Activated naive CD4-positive, alpha-beta T cell treated with anti-CD3 and anti-CD28 coated beads, Interleukin-2, amount 50 U/mL, for 24 hours (primary cell): ENCODE results near the gene CDCP1.
"Not testable (repeated sequence)": the region's sequence is repeated elsewhere in the genome, so short reads cannot be mapped to it uniquely, and the experiment has no call there.

Experiments used
- H3K27ac Mint-ChIP-seq: one replicate; pipeline ENCODE4 v1.8.0; 2021; ENCODE audit warnings: mild to moderate bottlenecking, mixed read lengths
- H3K27me3 Mint-ChIP-seq: one replicate; pipeline ENCODE4 v1.8.0; 2021; ENCODE audit warnings: mixed read lengths
- H3K36me3 Mint-ChIP-seq: one replicate; pipeline ENCODE4 v1.8.0; 2021; ENCODE audit warnings: mixed read lengths
- H3K4me1 Mint-ChIP-seq: one replicate; pipeline ENCODE4 v1.8.0; 2021; ENCODE audit warnings: mixed read lengths
- H3K4me3 Mint-ChIP-seq: one replicate; pipeline ENCODE4 v1.8.0; 2021; ENCODE audit warnings: mild to moderate bottlenecking, mixed read lengths
- H3K9me3 Mint-ChIP-seq: one replicate; pipeline ENCODE4 v1.8.0; 2021; ENCODE audit warnings: mixed read lengths

The CDCP1 gene

DNA sequence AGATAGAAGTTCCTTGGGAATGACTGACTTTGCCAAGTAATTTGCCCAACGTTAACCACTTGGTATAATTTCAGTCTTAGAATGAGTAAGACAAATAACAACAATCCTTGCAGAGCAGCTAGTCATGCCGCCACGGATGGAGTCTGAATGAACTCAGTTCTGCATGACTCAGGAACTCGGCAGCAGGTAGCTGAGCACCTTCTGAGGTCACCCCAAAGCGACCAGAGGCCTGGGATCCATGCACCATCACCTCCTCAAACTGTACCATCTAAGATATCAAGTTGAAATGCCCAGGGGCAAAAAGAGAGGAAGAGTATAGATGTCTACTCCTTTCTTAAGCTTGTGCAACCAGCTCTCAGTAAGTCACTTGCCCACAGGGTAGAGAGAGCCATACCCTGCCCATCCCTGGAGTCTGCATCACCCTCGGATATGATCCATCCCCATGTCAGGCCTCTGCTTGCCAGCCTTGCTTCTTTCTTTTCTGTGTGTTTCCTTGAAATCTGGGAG is 8.5 kb upstream of the CDCP1 start:
- Mint-ChIP-seq H3K4me1 (no peaks in the 10 kb centered on the region), H3K27me3 (no peaks in the 10 kb centered on the region), H3K27ac (no peak overlapping the region), H3K4me3 (no peak overlapping the region), H3K36me3 (peaks cover 4% of the 10 kb centered on the region), H3K9me3 (no peaks in the 10 kb centered on the region)

DNA sequence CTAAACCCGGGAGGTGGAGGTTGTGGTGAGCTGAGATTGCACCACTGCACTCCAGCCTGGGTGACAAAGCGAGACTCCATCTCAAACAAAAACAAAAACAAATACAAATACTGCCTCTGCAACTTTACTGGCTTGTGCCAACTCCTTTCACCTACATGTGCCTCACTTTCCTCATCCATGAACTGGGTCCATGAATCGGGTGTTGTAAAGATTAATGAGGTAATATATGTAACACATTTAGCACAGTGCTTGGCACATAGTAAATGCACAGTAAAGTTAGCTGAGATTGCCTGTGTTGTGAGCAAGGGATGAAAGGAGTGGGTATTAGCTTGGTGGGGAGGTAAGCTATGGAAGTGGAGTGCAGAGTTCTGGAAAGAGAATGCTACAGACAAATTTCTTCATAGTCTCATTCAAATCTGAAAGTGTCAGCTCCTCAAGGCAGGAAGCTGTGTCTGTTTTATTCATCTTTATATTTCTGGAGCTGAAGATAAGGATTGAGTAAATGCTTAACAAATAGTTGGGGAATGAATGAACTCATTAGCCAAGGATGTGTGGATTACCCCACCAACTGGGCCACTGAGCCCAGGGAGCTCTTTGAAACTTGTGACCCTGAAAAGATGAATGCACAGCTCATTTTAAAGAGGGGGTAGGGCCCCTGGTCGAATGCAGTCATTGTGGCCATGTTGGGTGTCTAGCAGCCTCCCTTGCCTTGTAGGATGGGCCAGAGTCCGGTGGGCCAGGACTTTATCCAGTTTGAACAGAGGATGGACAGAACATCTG is 7.7 kb upstream of the CDCP1 start:
- Mint-ChIP-seq H3K4me1 (no peaks in the 10 kb centered on the region), H3K27ac (no peak overlapping the region), H3K27me3 (no peaks in the 10 kb centered on the region), H3K36me3 (peaks cover 4% of the 10 kb centered on the region), H3K9me3 (no peaks in the 10 kb centered on the region), H3K4me3 (no peak overlapping the region)

DNA sequence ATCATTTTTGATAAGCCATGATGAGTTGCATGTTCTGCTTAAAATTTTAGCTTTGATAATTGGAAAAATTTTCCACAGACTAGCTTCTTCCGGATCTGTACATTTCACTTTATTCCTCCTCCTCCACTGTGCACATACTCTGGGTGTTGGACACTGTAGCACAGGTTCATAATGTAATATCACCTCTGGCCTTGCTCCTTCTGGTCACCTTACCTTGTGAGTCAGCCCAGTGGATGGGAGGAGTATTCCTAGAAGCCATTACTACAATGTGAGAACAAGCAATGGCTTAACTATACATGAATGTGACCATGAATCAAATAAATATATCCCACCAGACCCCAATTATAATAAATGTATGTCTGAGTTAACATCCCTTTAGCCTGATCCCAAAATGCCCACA is 6.1 kb upstream of the CDCP1 start:
- no peak overlapping the region for H3K27ac Mint-ChIP-seq
- peaks cover 6% of the 10 kb centered on the region for H3K27me3 Mint-ChIP-seq
- no peaks in the 10 kb centered on the region for H3K9me3 Mint-ChIP-seq
- peaks cover 6% of the 10 kb centered on the region for H3K36me3 Mint-ChIP-seq
- H3K4me3 Mint-ChIP-seq = no peak overlapping the region
- H3K4me1 Mint-ChIP-seq = no peaks in the 10 kb centered on the region

DNA sequence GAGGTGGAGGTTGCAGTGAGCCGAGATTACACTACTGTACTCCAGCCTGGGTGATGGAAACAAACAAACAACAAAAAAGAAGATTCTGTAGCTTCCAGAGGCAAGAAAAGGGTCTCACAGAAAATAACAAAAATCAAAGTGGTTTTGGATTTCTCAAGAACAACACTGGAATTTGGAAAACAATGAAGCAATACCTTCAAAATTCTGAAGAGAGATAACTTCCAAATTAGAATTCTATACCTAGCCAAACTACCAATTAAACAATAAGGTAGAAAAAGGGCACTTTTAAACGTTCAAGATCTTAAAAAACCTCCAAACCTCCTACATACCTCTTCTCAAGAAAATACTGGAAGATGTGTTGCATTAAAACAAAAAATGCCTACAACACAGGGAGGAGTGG is 4.9 kb upstream of the CDCP1 start:
- H3K27ac Mint-ChIP-seq = no peak overlapping the region
- no peaks in the 10 kb centered on the region for H3K9me3 Mint-ChIP-seq

GRCh38 chr3:45148921-45149320 is 2.7 kb upstream of the CDCP1 start:
- H3K36me3 Mint-ChIP-seq = peaks cover 6% of the 10 kb centered on the region
- H3K9me3 Mint-ChIP-seq = no peaks in the 10 kb centered on the region
- H3K4me1 Mint-ChIP-seq = peaks cover 10% of the 10 kb centered on the region
- peaks cover 26% of the 10 kb centered on the region for H3K27me3 Mint-ChIP-seq
- no peak overlapping the region for H3K4me3 Mint-ChIP-seq
- H3K27ac Mint-ChIP-seq = no peak overlapping the region

More for the DNA sequence above, 4.9 kb upstream of the CDCP1 start:
- peaks cover 5% of the 10 kb centered on the region for H3K4me1 Mint-ChIP-seq
- H3K4me3 Mint-ChIP-seq = no peak overlapping the region
- peaks cover 14% of the 10 kb centered on the region for H3K27me3 Mint-ChIP-seq
- peaks cover 6% of the 10 kb centered on the region for H3K36me3 Mint-ChIP-seq

DNA sequence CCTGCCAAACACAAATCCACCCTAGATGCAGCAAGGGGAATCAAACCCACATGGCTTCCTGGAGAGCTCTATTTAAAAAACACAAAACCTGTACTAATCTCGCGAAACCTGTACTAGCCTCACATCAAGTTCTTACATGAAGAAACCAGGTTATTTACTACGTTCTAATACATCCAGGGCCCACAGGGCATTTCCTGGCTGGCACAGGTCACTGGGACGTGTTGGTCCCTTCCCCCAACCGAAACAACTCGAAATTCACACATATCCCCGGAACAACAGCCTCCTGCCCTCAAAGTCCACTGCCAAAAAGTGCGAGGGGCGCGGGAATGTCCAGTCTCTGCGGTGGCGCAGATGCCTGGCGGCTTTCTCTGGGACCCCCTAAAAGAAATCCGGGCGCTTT is 955 bp downstream of the CDCP1 start:
- Mint-ChIP-seq H3K36me3 (peaks cover 7% of the 10 kb centered on the region), H3K9me3 (no peaks in the 10 kb centered on the region), H3K4me1 (peaks cover 10% of the 10 kb centered on the region), H3K27ac (no peak overlapping the region), H3K27me3 (peaks cover 42% of the 10 kb centered on the region), H3K4me3 (peak overlapping the region; percentile 47)

GRCh38 chr3:45143673-45144671 is 2.2 kb downstream of the CDCP1 start:
- Mint-ChIP-seq H3K9me3 (no peaks in the 10 kb centered on the region), H3K36me3 (peaks cover 4% of the 10 kb centered on the region), H3K4me1 (peaks cover 10% of the 10 kb centered on the region), H3K4me3 (no peak overlapping the region), H3K27ac (no peak overlapping the region), H3K27me3 (peaks cover 42% of the 10 kb centered on the region)

DNA sequence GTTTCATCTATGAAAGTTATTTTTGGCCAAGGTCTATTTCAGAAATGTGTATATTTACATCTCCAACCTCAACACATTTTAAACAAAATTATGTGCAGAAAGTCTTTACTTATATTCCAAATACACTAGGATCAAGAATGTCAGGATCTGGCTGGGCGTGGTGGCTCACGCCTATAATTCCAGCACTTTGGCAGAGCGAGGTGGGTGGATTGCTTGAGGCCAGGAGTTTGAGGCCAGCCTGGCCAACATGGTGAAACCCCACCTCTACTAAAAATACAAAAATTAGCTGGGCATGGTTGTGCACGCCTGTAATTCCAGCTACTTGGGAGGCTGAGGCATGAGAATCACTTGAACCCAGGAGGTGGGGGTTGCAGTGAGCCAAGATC is 5.4 kb downstream of the CDCP1 start:
- H3K36me3 Mint-ChIP-seq, H3K9me3 Mint-ChIP-seq, H3K27ac Mint-ChIP-seq, H3K4me3 Mint-ChIP-seq: not testable (repeated sequence)
- Mint-ChIP-seq H3K27me3 (peaks cover 28% of the 10 kb centered on the region), H3K4me1 (peaks cover 12% of the 10 kb centered on the region)

DNA sequence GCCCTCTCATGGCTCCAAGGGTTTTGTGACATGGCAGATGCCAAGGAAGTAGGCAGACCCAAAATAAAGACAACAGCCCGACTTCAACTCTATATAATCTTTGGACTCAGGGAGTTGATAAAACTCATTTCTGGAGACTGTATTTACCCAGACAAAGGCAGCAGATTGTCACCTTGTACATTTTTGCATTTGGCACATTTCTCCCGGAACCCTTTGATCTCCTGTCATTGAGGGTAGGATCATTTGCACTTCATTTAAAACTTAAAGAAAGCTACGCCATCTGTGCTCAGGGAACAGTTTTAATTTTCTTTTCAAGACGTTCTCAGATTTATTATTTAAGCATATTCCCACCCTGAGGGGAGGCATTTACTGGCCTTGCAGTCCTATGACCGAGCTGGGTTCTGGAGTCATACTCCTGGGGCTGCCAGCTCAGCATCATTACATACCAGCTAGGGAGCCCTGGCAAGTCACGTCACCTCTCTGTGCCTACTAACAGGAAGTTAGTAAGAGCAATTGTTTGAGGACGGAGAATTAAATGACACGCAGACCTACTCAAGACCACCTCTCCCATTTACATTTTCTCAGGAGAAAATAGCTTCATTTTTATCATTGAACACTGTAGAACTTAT is 5.9 kb downstream of the CDCP1 start:
- no peak overlapping the region for H3K27ac Mint-ChIP-seq
- H3K4me1 Mint-ChIP-seq = peaks cover 14% of the 10 kb centered on the region

GRCh38 chr3:45139372-45140140 is 6.6 kb downstream of the CDCP1 start:
- peaks cover 2% of the 10 kb centered on the region for H3K36me3 Mint-ChIP-seq
- H3K4me1 Mint-ChIP-seq = peaks cover 9% of the 10 kb centered on the region
- H3K27ac Mint-ChIP-seq = no peak overlapping the region
- no peak overlapping the region for H3K4me3 Mint-ChIP-seq
- peaks cover 21% of the 10 kb centered on the region for H3K27me3 Mint-ChIP-seq
- no peaks in the 10 kb centered on the region for H3K9me3 Mint-ChIP-seq

More for the DNA sequence above, 5.9 kb downstream of the CDCP1 start:
- Mint-ChIP-seq H3K27me3 (peaks cover 25% of the 10 kb centered on the region), H3K9me3 (no peaks in the 10 kb centered on the region), H3K4me3 (no peak overlapping the region), H3K36me3 (peaks cover 2% of the 10 kb centered on the region)

- Mint-ChIP-seq H3K36me3 (peaks cover 2% of the 10 kb centered on the region), H3K9me3 (no peaks in the 10 kb centered on the region), H3K4me1 (peaks cover 9% of the 10 kb centered on the region), H3K4me3 (no peak overlapping the region), H3K27me3 (peaks cover 11% of the 10 kb centered on the region), H3K27ac (no peak overlapping the region)
Observed at GRCh38 chr3:45137656-45138181, 8.5 kb downstream of the CDCP1 start.

GRCh38 chr3:45135959-45136358 is 10.2 kb downstream of the CDCP1 start:
- H3K36me3 Mint-ChIP-seq = no peaks in the 10 kb centered on the region
- no peak overlapping the region for H3K4me3 Mint-ChIP-seq
- H3K27ac Mint-ChIP-seq = no peak overlapping the region

GRCh38 chr3:45134758-45135521 is 11.2 kb downstream of the CDCP1 start:
- H3K27me3 Mint-ChIP-seq = no peaks in the 10 kb centered on the region
- no peak overlapping the region for H3K4me3 Mint-ChIP-seq
- H3K4me1 Mint-ChIP-seq = peaks cover 9% of the 10 kb centered on the region
- H3K36me3 Mint-ChIP-seq = no peaks in the 10 kb centered on the region
- no peak overlapping the region for H3K27ac Mint-ChIP-seq
- H3K9me3 Mint-ChIP-seq = no peaks in the 10 kb centered on the region

More at GRCh38 chr3:45135959-45136358, 10.2 kb downstream of the CDCP1 start:
- no peaks in the 10 kb centered on the region for H3K9me3 Mint-ChIP-seq
- peaks cover 2% of the 10 kb centered on the region for H3K27me3 Mint-ChIP-seq
- peaks cover 9% of the 10 kb centered on the region for H3K4me1 Mint-ChIP-seq

DNA sequence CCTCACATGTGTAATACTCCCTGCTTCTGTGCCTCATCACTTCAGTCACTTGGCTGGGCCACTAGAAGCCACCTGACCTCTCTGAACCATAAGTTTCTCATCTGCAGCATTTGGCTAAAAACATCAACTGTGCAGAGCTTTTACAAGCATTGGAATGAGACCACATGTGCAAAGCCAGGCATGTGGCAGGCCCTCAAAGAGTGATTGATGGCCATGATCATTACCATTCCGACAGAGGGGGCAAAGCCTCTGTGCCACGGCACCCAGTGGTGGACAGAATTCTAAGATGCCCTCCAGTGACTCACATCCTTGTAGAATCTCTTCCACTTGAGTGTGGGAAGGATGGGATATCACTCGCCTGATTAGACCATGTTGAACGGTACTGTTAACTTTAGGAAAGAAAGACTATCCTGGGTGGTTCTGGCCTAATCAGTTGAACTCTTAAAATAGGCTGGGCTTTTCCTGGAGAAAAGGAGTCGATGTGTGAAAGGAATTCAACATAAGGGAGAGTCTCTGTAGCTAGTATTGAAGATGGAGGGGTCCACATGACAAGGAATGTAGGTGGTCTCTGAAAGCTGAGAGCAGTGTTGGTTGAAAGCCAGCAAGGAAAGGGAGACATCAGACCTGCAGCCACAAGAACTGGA is 13.5 kb downstream of the CDCP1 start:
- no peaks in the 10 kb centered on the region for H3K9me3 Mint-ChIP-seq
- H3K36me3 Mint-ChIP-seq = no peaks in the 10 kb centered on the region
- H3K4me3 Mint-ChIP-seq = no peak overlapping the region
- peaks cover 9% of the 10 kb centered on the region for H3K4me1 Mint-ChIP-seq
- no peak overlapping the region for H3K27ac Mint-ChIP-seq
- no peaks in the 10 kb centered on the region for H3K27me3 Mint-ChIP-seq
